Jurkat, Clone E6-1 (cell line): ENCODE results near the gene C4BPB.

Experiments used
- DNase-seq: peaks from one replicate; pipeline ENCODE4 v3.0.0-alpha.2; 2011; ENCODE audit warnings: low read depth, low spot score
- H3K4me3 ChIP-seq: 2 replicates; pipeline ENCODE4 v1.5.1; 2011; ENCODE audit warnings: mild to moderate bottlenecking, low read length, control low read depth, moderate library complexity

The C4BPB gene

DNA sequence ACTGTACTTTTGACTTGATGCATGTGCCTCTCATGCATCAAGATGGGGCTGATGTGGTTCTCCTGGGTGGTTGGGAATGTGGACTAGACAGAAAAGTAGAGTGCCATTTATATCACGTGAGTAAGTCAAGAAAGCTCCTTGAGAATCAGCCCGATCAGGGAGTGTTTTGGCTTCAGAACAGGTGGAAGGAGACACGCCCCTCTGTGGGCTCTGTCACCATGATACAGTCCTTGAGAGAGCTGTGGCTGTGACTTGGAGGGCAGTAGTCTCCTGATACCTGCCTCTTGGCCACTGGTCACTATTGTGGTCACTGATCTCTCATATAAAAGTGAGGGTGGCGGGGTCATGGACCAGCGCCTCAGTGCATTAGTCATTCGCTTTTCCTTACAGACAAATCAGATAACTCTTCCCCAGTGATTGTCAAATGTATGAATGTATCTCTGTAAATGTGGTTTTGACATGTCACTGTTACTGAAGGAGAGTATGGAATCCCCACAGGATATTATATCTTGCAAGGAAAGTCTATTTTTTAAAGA, 8.9 kb upstream of the C4BPB start:
- no peak overlapping the region for H3K4me3 ChIP-seq
- DNase-seq = no peak

DNA sequence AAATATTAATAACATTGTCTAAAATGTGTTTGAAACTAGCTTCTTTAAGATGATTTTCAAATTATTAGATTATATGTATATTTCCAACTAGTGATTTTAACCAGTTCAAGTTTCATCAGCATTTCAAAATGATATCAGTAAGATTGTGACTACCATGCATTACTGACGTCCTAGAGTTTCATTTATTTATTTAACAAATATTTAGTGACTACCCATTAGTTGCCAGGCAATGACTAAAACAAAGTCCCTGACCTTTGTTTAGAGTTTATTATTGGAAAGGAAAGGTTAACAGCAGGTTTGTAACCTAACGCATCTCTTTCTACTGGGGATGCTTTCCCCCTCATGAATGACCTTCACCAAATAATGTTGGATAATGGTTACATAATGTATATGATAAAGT, 7.6 kb upstream of the C4BPB start:
- no peak for DNase-seq
- no peak overlapping the region for H3K4me3 ChIP-seq

DNA sequence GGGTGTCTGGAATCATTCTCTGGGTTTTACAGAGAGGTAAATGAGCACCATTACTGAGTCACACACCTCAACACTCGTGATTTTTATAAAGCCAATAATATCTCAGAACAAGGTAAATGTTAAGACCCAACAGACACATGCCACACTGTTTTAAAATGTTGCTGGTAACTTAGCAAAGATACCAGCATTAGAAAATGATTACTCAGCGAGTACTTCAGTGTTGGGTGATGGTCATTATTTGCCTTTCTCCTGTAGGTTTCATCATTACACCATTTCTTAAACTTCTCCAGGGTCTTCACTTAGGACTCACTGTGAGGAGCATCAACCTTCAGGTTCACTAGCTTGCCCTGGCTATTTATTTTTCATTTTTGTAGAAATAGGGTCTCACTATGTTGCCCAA, 6.9 kb upstream of the C4BPB start:
- no peak for DNase-seq
- no peak overlapping the region for H3K4me3 ChIP-seq

DNA sequence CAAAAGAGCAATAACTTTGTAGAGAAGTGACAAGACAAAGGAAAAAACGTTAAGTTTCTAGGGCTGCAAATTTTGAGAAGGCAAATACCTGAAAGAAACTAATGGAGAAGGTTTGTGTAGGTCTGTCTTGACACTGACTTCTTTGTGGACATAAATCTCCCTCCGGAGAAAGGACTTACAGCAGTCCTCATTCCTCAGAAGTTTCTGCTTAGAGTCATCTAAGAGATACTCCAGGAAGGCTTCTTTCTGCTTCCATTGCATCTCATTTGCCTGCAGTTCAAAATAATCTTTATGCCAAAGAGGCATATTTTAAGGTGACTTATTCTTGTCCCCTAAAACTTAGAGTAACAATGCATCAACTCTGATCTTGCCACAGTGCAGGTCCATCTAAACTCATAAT, 4.4 kb upstream of the C4BPB start:
- no peak overlapping the region for H3K4me3 ChIP-seq
- no peak for DNase-seq

DNA sequence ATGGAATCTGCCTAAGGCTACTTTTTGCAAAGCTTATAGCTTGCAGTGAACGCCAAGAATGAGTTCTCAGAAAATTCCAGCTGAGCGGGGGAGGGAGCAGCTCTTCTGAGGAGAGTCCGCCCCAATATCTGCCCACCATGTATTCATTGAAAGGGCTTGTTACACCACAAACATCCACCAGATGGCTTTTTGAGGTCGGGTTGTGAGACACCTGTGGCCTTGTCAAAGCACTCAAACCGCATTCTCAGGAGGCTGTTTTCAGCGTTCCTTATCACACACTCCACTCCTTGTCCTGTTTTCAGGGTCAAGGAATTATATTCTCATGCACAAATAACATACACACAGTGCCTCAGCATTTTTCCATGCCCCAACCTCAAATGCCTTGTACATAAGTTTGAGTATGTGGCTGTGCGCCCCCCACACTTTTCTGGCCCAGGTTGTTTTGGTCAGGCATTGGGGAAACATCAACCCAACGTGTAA, 3.9 kb upstream of the C4BPB start:
- no peak overlapping the region for H3K4me3 ChIP-seq
- peak; percentile 90 for DNase-seq

DNA sequence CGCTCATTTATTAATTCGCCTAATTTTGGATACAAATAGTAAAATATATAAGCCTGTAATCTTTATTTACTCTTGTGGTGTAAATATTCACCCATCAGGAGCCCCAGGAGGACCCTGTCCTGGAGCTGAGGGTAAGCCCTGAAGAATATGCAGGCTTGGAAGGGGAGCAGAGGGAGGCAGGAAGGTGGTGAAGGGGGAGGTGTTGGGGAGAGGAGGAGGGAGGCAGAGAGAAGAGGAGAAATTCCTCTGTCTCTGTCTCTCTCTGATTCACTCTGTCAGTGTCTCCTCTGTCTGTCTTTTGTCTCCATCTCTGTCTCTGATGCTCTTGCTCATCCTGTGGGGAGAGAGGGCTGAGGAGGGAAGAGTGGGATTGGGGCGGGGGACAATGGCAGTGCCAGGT, 2.8 kb upstream of the C4BPB start:
- H3K4me3 ChIP-seq = no peak overlapping the region
- no peak for DNase-seq

DNA sequence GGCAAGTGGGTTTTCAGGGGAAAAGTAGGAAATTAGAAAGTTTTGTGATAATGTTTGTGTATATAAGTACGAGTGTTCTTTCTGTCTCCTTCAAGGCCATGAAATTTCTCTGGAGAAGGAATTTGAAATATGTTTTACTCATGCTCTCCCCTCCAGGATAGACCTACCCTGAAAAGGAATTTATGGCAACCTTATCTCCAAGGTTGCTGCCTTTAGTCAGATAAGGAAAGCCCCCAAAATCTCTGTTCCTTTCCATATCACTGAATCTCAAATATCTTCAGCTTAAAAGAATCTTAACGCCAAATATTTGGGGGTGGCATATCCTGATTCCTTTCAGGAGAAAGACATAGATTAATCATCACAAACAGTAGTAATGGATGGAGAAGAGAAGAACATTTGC, 499 bp upstream of the C4BPB start:
- H3K4me3 ChIP-seq = no peak overlapping the region
- DNase-seq = no peak

DNA sequence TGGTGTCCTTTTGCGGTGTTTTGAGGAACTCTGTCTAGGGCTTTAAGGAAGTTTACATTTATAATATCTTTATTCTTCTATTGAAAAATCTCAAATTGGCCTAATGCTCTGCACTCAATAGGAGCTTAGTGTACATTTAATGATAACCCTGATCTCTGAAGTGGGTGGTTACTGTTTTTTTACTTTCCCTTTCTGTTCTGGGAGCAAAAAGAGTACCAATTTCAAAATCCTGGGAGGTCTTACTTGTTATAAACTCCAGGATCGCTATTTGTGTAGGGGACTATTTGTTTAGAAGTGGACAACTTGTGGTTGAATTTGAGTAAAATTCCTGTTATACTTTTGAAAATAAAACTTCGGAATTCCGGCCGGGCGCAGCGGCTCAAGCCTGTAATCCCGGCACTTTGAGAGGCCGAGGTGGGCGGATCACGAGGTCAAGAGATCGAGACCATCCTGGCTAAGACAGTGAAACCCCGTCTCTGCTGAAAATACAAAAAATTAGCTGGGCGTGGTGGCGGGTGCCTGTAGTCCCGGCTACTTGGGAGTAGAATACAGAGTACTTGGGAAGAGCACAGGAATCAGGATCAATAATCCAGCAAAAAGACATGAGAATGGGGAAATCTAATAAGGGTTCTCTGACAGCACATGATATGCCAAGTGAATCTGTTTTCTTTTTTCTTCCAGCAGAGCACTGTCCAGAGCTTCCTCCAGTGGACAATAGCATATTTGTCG, 1.1 kb downstream of the C4BPB start:
- DNase-seq = no peak
- peak overlapping the region; percentile 16 for H3K4me3 ChIP-seq

DNA sequence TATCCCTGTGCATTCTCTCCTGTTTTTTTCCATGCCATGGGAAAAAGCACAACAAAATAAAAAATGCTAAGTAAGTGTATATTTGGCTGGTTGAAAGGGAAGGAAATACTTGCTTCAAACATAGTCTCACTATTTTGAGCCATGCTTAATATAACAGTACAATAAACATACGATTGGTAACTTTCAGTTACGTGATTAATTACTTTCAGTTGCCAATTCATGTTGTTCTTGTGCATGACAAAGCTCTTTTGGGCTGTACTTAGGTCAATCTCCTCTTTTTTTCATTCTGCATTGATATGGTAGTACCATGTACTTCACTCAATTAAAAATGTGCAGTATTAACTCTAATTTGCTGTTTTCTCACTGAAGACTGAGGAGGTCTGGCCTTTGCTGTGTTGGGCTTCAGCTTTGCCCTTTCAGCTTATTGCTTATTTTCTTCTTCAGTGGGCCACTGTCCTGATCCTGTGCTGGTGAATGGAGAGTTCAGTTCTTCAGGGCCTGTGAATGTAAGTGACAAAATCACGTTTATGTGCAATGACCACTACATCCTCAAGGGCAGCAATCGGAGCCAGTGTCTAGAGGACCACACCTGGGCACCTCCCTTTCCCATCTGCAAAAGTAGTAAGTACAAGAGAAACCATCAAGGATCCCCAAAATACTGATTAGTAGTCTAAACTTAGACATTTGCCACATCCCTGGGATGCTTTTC, 2.7 kb downstream of the C4BPB start:
- H3K4me3 ChIP-seq = no peak overlapping the region
- no peak for DNase-seq

DNA sequence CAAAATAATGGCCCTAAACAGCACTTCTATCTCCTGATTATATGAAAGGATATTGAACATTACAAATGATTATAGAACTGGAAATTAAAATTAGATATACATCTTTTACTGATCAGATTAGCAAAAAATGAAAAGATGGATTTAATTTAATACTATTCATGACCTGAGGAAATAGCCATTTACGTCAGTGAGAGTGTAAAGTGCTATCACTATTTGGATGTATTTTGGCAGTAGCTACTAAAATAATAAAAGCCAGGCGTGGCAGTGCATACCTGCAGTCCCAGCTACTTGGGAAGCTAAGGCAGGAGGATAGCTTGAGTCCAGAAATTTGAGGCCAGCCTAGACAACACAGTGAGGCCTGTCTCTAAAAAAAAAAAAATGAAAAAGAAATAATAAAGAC, 5.3 kb downstream of the C4BPB start:
- H3K4me3 ChIP-seq = no peak overlapping the region
- DNase-seq = no peak

DNA sequence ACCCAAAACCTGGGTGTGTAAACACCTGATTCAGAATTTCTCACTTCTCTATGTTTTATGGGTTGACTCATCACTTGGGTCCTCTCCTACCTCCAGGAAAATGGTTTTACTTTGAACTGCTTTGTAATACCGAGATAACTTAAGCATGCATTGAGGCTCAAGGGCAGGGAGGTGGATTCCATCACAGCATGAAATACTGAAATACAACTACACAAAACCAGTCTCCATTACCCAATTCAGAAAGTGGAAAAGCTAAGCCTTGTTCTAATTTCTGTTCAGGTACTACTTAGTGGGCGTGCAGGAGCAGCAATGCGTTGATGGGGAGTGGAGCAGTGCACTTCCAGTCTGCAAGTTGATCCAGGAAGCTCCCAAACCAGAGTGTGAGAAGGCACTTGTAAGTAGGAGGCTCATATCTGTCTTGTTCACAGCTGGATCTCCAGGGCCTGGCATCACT, 9.2 kb downstream of the C4BPB start:
- DNase-seq = no peak
- no peak overlapping the region for H3K4me3 ChIP-seq

DNA sequence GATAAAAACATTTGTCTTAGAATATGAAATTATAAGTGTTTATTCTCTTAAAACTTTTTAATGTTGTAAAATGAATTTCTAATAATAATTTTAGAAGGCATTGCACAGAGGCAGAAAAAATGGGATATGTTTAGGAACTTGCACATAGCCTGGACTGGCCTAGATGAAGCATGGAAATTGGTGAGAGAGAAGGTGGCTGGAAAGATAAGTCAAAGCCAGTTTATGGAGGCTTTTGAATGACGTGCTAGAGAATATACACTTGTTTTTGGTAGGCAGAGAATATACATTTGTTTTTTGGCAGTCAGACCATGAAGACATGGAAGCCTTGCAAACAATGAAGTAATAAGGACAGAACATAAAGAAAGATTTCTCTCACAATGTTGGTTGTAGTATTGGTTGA, 13.1 kb downstream of the C4BPB start:
- no peak for DNase-seq

DNA sequence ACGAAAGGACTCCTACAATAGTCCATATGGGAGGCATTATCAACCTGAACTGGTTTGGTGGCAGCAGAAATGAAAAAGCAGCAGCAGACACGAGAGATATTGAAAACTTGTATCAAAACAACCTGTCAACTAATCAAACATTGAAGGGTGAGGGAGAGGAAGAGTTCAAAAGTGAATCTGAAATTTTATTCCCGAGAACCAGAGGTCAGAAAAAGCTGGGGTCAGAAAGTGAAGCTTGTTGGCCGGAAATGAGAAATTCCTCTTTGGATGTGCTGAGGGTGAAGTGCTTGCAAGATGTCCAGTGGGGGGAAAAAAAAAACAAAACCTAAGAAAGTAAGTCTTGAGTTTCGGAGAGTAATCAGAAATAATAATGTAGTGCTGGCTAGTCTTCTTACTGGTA, 13.5 kb downstream of the C4BPB start:
- no peak for DNase-seq
- no peak overlapping the region for H3K4me3 ChIP-seq

More for the DNA sequence above, 13.1 kb downstream of the C4BPB start:
- H3K4me3 ChIP-seq = no peak overlapping the region

DNA sequence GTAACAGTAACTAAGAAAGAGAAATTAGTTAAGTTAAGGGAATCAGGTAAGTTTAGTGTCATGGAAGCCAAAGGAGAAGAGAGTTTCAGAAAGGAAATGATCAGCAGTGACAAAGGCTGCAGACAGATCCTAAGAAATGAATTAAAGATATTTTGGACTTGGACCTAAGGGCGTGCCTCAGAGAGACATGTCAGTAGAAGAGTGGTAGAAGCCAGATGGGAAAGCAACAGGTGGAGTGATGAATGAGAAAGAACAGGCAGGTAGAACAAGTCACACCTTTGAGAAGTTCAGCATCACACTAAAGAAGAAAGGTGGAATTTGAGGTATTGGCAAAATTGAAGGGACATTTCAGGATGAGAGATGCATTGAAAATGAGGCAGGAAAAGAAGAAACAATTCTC, 14.0 kb downstream of the C4BPB start:
- H3K4me3 ChIP-seq = no peak overlapping the region
- no peak for DNase-seq

DNA sequence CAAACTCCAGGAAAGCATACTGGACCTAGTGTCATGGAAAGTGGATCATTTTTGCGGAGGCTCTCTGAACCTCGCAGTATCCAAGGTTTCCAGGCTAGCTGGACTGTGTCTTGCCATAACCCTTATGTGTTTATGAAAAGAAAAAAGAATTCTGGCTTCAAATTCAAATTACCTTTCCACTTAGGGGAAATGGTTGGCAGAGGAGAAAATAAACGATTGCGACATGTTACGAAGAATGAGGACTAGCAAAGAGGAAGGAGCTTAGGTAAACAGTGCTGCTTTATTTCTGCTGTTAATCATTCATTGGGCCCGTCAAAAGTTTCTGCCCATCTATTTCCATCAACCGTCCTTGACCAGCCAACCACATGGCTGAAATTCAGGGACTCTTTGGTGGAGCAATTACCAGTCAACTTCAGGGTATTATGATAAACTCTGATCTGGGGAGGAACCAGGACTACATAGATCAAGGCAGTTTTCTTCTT, 15.3 kb downstream of the C4BPB start, which contains the start of gene C4BPA:
TSS of gene C4BPA (plus strand) at position 342 of the 482 bp plus-strand sequence. CDS start 8,793 bp downstream, outside the sequence.
- H3K4me3 ChIP-seq = no peak within 1 kb of the TSS
- no peak for DNase-seq

DNA sequence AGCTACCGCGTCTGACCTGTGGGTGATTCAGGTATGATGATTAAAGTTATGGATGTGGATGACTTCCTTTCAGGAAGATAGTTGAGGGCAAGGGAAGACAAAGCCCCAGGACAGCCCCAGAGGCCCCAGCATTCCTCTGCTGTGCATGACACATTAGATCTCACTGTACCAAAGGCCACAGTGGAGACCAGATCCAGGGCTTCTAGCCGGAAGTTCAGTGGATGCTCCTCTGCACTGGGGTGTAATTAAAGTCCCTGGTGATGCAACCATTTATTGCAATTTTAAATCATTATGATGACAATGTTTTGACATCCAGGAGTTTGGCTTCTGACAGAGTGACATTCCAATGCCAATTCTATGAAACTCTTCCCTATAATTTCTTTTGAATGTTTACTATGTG, 20.3 kb downstream of the C4BPB start:
- DNase-seq = no peak
- H3K4me3 ChIP-seq = no peak overlapping the region

DNA sequence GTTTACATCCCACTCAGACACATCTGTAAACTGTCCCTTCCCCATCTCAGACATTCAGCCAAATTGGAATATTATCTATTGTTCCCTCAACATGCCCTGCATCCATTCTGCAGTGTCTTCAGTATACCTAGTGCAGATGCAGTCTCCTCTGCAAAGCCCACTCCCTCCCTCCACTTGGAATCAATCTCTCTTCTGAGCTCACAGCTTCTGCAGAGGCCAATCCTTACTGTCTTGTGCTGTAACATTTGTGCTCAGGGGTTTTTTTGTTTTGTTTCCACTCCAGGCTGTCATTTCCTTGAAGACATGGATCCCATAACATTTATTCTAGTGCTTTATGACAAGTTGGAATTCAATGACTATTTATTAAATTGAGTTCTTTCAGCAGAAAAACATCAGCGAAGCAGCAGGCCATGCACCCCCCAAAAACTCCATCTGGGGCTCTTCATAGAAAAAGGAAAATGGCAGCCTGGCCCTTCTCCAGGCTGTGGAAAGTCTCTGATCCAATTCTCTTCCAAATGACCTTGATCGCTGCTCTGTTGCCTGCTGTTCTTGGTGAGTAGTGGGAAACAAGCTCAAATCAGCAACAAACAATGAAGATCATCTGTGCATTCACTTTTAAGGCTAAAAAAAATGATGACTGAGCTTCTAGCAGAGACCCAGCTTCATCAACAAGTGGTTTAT, 24.1 kb downstream of the C4BPB start:
- no peak overlapping the region for H3K4me3 ChIP-seq
- no peak for DNase-seq

DNA sequence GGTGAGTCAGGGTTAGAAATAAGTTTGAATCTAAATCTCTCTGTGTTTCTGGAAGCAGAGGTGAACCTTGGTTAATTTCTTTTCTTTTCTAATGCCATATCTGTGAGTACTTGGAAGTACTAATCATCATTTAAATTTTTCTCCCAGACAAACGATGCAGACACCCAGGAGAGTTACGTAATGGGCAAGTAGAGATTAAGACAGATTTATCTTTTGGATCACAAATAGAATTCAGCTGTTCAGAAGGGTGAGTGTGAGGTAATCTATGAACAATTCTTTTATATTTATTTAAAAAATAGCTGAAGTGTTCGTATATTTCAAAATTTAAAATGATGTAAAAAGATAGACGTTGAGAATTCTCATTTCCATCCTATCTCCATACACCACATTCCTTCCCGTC, 26.6 kb downstream of the C4BPB start:
- no peak overlapping the region for H3K4me3 ChIP-seq
- DNase-seq = no peak

DNA sequence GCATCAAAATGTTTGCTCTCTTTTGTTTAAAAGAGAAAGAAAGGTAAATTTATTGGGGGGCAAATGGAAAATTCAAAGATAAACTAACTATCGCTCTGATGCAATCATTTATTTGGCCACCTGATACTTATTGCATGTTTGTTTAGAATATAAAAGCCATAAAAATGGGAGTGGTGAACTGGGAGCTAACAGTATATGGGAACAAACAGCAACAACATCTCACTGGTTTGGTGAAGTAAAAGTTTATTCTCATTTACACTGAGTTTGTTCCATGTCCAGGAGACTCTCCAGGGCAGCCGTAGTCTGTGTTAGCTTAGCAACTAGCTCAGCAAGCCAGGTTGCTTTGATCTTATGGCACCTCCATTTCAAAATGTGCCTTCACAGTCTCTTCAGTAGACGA, 35.7 kb downstream of the C4BPB start:
- DNase-seq = no peak

More for the DNA sequence above, 35.7 kb downstream of the C4BPB start:
- no peak overlapping the region for H3K4me3 ChIP-seq
